CD4-positive, alpha-beta T cell treated with Interleukin-15 for 1 hour (primary cell): Measurements from ENCODE around the gene TMCC3.
"Not testable (repeated sequence)": the region's sequence is repeated elsewhere in the genome, so short reads cannot be mapped to it uniquely, and the experiment has no call there.

Experiments
- DNase-seq: peaks from one replicate; pipeline ENCODE4 v3.0.0-alpha.2; 2020

TMCC3 gene, protein sequence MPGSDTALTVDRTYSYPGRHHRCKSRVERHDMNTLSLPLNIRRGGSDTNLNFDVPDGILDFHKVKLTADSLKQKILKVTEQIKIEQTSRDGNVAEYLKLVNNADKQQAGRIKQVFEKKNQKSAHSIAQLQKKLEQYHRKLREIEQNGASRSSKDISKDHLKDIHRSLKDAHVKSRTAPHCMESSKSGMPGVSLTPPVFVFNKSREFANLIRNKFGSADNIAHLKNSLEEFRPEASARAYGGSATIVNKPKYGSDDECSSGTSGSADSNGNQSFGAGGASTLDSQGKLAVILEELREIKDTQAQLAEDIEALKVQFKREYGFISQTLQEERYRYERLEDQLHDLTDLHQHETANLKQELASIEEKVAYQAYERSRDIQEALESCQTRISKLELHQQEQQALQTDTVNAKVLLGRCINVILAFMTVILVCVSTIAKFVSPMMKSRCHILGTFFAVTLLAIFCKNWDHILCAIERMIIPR

DNA sequence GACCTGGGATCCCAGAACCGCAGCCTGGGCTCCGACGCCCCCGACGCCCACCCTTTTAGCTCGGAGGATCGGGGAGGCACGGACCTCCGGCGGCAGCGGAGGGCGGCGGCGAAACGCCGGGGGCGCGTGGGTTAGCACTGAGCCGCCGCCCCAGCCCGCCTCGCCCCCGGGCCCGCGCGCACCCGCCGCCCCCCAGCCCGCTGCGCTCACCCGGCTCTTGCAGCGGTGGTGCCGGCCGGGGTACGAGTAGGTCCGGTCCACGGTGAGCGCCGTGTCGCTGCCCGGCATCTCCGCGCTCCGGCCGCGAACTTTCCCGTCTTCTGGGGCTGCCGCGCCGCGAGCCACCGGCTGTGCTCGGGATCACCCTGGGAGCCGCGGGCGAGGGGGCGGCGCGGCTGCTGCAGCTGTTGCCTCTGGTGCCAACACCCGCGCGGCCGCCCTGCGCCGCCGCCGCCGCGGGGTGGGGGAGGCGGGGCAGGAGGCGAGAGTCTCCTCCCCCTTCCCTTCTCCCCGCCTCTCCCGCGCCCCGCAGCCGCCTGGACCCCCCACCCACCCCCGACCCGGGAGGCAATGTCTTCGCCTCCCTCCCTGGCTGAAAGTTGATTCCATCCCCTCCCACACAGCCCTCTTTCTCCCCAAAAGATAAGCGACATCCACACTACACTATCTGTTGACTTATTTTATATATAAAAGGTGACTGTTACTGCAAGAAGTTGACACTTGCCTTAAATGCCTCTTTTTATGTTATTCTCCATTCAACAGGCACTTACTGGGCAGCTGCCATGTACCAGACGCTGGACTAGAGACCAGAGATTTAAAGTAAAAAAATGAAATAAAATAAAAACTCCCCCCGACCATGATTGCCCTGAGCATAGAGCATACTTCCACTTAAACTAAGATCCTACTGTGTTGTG lies at the start of gene TMCC3:
Gene TMCC3, minus strand, starts transcription at position 415 of the 914 bp plus-strand sequence. Its CDS starts 127 bp downstream, at position 288.
- peak; percentile 29 for DNase-seq

- DNase-seq = no peak
Measured at GRCh38 chr12:94699801-94700200, 49.4 kb upstream of the TMCC3 start.

DNA sequence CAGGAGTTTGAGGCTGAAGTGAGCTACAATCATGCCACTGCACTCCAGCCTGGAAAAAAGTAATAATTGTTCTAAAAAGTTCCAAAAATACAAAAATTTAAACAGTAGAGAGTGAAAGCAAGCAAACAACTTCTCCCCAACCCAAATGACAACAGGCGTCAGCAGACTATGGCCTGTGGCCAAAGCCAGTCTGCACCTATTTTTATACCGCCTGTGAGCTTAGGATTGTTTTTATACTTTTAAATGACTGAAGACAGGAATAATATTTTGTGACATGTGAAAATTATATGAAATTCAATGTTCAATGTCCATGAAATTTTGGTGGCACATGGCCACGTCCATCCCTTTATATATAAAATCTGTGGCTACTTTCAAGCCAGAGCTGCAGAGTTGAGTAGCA lies 48.2 kb upstream of the TMCC3 start:
- no peak for DNase-seq

DNA sequence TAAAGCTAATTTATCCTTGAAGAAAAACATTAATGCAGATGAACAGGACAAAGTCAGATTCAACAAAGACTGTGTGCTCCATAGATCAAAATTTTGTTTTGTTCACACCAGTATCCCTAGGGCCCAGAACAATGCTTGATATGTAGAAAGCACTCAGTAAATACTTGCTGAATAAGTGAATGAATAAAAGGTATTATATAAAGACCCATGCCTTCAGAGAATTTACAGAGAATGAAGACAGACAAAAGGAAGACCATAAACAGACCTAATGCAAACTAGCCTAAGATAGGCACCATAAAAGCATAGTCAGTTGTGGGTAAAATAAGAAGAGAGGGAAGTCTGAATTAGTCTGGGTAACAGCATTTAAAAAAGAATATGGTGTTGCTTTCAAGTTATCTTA lies 47.3 kb upstream of the TMCC3 start:
- DNase-seq = no peak

DNA sequence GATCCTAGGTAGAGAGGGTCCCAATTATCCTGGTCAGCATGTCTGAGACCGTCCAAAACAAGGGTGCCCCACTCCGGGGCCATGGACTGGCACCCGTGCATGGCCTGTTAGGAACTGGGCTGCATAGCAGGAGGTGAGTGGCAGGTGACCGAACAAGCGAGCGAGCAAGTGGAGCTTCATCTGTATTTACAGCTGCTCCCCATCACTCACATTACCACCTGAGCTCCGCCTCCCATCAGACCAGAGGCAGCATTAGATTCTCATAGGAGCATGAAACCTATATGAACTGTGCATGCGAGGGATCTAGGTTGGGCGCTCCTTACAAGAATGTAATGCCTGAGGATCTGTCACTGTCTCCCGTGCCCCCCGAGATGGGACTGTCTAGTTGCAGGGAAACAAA lies 44.4 kb upstream of the TMCC3 start:
- DNase-seq = no peak

GRCh38 chr12:94692826-94693225 lies 42.5 kb upstream of the TMCC3 start:
- not testable (repeated sequence) for DNase-seq

DNA sequence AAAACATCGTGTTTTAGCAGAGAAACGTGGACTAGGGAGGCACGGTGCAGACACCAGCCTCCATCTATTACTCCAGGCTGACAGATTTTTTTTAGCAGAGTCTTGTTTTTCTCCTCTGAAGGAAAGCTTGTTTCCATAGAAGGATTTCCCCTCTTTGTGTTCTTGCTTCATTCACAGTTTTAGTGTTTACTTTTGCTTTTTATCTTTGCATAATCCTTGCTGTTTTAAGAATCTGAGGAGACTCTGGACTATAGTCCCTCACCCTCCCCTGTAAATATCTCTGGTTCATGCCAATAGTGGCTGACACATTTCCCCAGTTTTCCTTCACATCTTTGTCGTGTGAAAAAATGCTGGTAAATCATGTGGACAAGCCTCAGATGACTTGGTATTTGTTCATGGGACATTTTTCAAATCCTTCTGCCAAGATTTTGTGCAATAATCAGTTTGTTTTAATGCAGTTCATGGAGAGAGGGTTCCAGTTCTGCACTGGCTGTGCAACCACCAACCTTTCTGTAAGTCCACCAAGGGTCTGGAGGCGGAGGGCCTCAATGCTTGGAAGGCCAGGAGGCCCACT lies 39.9 kb upstream of the TMCC3 start:
- DNase-seq = no peak

GRCh38 chr12:94689646-94690036 lies 39.3 kb upstream of the TMCC3 start:
- no peak for DNase-seq

DNA sequence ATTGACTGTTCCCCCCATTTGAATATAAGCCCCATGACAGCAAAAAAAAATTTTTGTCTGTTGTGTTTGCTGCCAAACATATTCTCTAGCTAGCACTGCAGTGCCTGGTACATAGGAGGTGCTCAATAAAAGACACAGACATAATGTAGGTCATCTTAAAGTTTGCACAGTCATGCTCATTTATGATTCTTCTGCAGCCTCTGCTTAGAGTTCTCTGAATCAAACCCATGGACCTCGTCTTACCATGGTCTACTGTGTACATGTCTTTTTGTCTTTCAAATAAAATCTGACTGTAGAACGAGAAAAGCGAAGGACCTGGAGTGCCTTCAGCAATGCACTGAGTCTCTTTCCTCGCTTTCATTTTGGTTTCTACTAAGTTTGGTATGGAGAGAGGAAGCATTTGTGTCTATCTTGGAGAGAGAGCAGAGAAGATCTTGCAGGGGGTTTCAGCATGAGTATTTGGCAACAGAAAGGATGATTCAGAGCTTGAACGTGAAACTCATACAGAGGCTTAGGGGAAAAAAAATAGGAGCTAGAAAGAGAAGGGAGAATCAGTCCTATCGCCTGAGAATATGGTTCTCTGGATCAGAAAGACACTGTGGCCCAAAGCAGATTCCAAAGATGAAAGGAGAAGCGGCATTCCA lies 38.8 kb upstream of the TMCC3 start:
- DNase-seq = no peak

GRCh38 chr12:94687891-94688290 lies 37.5 kb upstream of the TMCC3 start:
- DNase-seq = no peak

GRCh38 chr12:94686834-94687628 lies 36.7 kb upstream of the TMCC3 start:
- no peak for DNase-seq

GRCh38 chr12:94684416-94685142 lies 34.2 kb upstream of the TMCC3 start:
- no peak for DNase-seq

DNA sequence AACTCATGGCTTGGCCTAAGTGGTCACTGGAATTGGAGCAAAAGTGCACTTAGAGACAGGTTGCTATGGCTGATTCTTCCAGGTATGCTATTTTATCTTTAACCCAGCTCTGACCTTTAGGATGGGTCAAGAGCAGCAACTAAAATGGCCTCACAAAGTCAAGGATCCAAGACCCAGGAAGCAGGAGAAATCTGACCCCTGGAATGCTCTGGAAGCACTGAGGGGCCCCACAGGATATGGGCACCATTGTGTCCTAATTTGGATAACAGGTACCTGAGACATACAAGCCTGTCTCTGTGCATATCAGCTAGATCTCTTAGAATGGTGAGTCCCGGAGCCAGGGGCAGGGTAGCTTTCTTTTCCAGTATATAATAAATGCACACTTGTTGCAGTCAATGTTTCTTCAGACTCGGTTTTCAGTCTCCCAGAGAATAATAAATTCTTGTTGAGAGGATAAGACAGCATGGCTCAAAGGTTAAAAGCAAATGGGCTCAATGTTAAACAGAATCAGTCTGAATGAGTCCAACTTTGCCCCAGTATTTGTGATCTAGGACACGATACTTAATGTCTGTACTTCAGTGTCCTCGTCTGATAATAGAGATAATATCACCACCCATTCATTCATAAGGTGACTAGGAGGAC lies 29.3 kb upstream of the TMCC3 start:
- no peak for DNase-seq

- no peak for DNase-seq
Measured at GRCh38 chr12:94678849-94679248, 28.5 kb upstream of the TMCC3 start.

- no peak for DNase-seq
Measured at GRCh38 chr12:94678379-94678778, 28.0 kb upstream of the TMCC3 start.

GRCh38 chr12:94677778-94678177 lies 27.4 kb upstream of the TMCC3 start:
- no peak for DNase-seq

- no peak for DNase-seq
Measured at GRCh38 chr12:94676922-94677321, 26.6 kb upstream of the TMCC3 start.

- DNase-seq = peak; percentile 68
Measured at GRCh38 chr12:94676031-94676641, 25.8 kb upstream of the TMCC3 start.

DNA sequence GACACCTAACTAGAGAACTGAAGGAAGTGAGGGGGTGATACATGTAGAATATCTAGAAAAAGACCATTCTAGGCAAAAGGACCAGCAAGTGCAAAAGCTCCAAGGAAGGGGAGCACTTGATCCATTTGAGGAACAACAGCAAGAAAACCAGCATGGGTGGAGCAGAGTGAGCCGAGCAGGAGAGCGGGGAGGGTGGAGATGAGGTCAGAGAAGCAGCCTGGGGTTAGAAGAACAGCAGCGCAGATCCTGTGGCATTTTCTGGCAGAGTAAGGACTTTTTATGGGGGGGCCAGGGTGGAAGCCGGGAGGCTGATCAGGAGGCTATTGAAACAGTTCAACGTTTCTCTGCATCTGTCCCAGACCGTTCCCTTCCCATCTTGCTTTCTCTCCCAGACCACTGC lies 24.5 kb upstream of the TMCC3 start:
- peak; percentile 39 for DNase-seq

DNA sequence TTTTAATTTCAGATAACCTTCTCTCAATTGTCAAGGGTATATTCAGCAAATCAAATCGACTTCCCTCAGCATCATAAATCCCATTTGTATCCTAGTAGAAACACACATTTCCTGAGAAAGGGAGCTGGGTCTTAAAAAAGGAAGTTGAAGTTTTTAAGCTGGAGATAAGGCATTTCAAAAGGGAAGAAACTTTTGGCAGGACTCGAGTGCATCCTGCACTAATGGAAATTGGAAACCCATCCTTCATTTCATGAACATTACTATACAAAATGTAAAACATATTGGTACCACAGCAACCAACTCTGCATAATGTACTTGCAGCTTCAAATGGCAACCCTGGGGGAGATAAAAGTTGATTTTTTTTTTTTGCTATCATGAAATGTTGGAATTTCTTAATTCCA lies 23.7 kb upstream of the TMCC3 start:
- no peak for DNase-seq
